ENCODE results near the gene FUT8.

The FUT8 gene

DNA sequence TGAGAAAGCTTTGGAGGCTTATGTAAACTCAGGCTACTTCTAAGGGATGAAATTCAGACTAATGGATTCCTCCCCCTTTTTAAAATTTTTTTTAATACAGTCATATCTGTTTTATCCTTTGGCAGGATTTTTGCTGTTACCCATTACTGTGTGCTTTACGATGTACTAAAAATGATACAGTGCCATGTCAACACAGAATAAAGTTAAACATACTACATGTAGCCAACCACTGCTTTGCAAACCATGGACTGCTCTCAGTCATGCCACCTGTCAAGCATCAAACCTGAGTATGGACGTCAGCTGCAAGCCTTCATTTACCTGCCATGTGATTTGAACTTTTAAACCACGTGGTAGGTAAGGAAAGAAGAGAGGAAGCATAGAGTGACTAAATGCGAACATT lies 325.8 kb downstream of the FUT8 start:
- DNase-seq (ENCODE audit: low read depth) = peak; percentile 10
- no peak overlapping the region for H3K4me3 ChIP-seq (ENCODE audit: low read depth, low read length)
- TF ChIP-seq, protein P1, sequence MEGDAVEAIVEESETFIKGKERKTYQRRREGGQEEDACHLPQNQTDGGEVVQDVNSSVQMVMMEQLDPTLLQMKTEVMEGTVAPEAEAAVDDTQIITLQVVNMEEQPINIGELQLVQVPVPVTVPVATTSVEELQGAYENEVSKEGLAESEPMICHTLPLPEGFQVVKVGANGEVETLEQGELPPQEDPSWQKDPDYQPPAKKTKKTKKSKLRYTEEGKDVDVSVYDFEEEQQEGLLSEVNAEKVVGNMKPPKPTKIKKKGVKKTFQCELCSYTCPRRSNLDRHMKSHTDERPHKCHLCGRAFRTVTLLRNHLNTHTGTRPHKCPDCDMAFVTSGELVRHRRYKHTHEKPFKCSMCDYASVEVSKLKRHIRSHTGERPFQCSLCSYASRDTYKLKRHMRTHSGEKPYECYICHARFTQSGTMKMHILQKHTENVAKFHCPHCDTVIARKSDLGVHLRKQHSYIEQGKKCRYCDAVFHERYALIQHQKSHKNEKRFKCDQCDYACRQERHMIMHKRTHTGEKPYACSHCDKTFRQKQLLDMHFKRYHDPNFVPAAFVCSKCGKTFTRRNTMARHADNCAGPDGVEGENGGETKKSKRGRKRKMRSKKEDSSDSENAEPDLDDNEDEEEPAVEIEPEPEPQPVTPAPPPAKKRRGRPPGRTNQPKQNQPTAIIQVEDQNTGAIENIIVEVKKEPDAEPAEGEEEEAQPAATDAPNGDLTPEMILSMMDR (IDR thresholded peaks at IDR 0.05; ENCODE audit: control insufficient read depth, extremely low read depth, insufficient read depth) = no peak

DNA sequence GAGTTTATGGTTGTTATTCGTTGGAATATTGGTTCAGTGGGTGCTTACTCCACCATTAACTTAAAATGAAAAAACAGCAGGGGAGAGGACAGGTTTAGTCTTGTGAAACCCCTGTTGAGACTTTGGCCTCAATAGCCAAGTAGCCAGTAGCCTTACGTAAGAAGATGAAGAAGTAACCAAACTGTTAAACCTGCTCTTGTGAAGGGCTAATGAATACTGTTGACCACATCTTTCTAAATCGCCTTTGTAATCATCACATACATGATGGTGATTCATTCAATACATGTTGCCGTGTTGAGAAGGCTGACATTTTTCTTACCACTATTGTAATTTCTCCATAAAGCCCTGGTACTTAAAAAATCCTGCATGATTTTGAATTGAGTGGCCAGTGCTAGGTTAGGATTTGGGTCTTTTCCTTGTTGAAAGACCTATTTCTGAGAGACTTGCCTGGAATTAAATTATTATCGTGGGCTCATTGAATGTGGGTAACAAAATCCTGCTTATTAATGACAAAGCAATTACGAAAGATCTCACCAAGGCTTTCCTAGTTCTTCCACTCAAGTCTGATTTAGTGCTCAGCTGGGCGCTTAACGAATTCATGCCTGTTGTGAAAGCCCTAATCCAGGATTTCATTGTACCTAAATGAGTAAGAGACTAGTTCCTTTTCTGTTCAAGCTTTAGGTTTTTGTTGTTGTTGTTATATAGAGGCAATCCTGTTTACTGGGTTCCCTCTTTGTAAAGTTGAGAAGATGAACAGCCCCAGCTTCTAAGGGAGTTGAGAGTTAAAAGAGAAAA lies 333.1 kb downstream of the FUT8 start:
- no peak for DNase-seq (ENCODE audit: low read depth)
- TF ChIP-seq, protein P1 (IDR thresholded peaks at IDR 0.05; ENCODE audit: control insufficient read depth, extremely low read depth, insufficient read depth) = no peak
- no peak overlapping the region for H3K4me3 ChIP-seq (ENCODE audit: low read depth, low read length)

DNA sequence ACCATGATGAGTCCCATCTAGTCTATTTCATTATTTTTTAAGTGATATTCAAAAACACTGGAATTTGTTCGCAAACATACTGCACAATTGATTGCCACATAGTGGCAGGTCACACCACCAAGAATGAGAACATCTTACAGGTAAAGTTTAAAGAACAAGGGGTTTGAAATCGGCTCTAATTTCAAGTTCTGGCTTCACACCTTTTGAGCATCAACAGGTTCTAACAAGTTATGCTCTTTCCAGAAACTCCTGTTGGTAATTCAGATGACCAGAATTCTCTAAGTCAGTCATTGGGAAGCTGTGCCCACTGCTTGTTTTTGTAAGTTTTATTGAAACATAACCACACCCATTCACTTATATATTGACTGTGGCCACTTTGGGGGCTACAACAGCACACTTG lies 336.3 kb downstream of the FUT8 start:
- no peak for DNase-seq (ENCODE audit: low read depth)
- H3K4me3 ChIP-seq (ENCODE audit: low read depth, low read length) = no peak overlapping the region
- TF ChIP-seq, protein P1 (IDR thresholded peaks at IDR 0.05; ENCODE audit: control insufficient read depth, extremely low read depth, insufficient read depth) = no peak

DNA sequence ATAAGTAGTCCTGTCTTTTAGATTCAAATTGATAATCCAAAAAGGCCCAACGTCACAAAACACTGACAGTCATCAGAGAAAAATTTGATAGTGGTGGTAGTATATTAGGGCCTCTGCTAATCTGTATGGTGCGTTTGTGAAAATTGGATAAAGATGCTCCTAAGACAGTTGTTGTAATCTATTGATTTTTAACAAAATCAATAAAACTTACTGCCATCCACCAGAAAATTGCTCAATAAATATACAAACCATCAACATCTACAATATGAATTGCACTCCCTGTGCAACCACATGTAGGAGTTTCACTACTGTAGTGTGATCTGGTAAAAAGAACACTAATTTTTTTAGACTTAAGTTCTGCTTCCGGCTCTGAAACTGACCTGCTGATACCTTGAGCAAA lies 336.8 kb downstream of the FUT8 start:
- TF ChIP-seq, protein P1 (IDR thresholded peaks at IDR 0.05; ENCODE audit: control insufficient read depth, extremely low read depth, insufficient read depth) = no peak
- DNase-seq (ENCODE audit: low read depth) = no peak
- H3K4me3 ChIP-seq (ENCODE audit: low read depth, low read length) = no peak overlapping the region

DNA sequence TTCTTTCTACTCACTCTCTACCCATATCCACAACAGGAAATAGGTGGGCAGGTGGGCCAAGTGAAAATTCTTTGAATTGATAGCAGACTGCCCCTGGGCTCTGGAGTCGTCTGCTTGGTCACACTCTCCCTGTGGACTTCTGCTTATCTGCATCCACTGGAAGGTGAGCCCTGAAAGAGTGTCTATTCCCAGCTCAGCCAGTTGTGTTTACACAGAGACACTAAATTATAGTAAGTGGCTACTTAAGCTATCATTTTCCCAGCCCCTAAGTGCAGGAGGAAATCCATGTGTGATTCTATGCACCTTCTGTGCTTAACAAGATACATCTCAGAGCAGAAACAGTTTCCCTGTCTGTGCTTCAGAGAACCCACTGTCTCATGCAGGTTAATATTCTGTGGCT lies 338.4 kb downstream of the FUT8 start:
- DNase-seq (ENCODE audit: low read depth) = no peak
- no peak overlapping the region for H3K4me3 ChIP-seq (ENCODE audit: low read depth, low read length)
- TF ChIP-seq, protein P1 (IDR thresholded peaks at IDR 0.05; ENCODE audit: control insufficient read depth, extremely low read depth, insufficient read depth) = no peak

DNA sequence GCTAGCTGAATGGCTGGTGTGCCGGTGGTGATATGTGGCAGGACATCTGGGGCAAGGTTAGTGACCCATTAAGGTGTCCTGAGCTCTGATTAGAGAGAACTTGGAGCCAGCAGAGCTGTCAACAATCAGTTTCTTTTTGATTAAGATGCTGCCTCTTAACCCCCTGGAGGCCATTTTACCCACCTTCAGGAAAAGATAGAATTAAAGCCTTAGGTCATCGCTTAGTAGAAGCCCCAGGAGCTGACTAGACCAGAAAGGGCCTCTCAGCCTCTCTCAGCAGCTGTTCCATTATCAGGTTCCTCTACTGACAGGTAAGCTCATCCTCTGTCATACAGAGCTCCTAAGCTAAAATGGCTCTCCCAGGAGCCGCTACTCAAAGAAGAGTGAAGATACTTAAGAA lies 339.0 kb downstream of the FUT8 start:
- no peak overlapping the region for H3K4me3 ChIP-seq (ENCODE audit: low read depth, low read length)
- TF ChIP-seq, protein P1 (IDR thresholded peaks at IDR 0.05; ENCODE audit: control insufficient read depth, extremely low read depth, insufficient read depth) = no peak
- DNase-seq (ENCODE audit: low read depth) = no peak

DNA sequence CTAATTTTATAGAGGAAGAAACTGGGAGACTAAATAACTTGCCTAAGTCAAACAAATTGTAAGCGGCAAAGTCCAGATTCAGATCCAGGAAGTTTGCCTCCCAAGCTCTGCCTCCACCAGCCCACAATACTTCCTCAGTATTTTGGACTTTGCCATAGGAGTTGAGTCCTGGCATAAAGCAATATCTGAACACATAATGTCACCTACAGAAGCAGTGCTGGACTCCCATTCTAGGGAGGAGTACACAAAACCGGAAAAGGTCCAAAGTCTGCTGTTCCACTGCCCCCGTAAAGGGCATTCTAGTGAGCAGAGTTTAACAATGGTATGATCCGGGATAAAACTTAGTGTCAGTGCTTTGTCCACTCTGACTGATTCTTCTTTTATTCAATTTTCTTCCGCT lies 340.5 kb downstream of the FUT8 start:
- H3K4me3 ChIP-seq (ENCODE audit: low read depth, low read length) = no peak overlapping the region
- no peak for DNase-seq (ENCODE audit: low read depth)
- TF ChIP-seq, protein P1 (IDR thresholded peaks at IDR 0.05; ENCODE audit: control insufficient read depth, extremely low read depth, insufficient read depth) = no peak

Data from LNCaP clone FGC (cell line).